ENCODE measurements around the gene PPP1R14B. TPM values are rescaled to one million over a fixed set of nuclear protein-coding genes. Genes with fewer than 3 reads are reported as not detected.
A peak's percentile ranks its signal among the peaks of the same experiment; 100 is the strongest.

Gene PPP1R14B
- total RNA-seq, 2 experiments from 2014 or later, result 285 to 287 TPM

DNA sequence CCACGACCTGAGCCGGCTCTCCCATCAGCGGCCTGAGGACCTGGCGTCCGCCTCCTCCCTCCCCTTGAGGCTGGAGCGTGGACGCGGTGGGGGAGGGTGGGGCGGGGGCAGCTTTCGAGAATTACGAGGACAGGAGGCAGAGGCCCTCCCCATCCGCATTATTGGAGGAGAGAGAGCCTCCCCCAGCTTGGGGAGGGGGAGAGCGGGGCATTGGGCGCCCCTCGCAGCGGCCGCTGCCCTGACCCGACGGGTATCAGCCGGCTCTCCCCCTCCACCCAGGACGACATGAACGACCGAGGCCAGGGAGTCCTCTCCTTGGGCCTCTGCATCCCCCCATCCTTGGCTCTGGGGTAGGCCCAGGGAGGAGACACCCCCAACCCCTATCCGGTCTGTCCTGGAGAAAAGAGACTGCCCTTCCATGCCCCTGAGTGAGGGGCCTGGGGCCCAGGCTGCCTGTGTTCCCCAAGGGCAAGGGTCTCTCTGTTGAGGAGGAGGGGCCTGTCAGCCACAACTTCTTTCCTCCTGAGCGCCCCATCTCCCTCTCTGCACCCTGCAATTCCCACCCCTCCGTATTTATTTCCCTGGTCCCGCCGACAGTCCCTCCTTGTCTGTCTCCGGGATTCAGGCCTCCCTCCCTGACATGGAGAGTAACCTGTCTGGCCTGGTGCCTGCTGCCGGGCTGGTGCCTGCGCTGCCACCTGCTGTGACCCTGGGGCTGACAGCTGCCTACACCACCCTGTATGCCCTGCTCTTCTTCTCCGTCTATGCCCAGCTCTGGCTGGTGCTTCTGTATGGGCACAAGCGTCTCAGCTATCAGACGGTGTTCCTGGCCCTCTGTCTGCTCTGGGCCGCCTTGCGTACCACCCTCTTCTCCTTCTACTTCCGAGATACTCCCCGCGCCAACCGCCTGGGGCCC is 39.4 kb upstream of the PPP1R14B start:
- H3K4me1 Mint-ChIP-seq (ENCODE audit: low read depth), result peaks cover 18% of the 10 kb centered on the region
- H3K4me3 Mint-ChIP-seq, result peak overlapping the region; percentile 80
- H3K36me3 Mint-ChIP-seq (ENCODE audit: low read depth), result peaks cover 6% of the 10 kb centered on the region
- no peaks in the 10 kb centered on the region for H3K9me3 Mint-ChIP-seq
- peak; percentile 17 for TF ChIP-seq CTCF (IDR thresholded peaks at IDR 0.05)
- peak overlapping the region; percentile 55 for H3K27ac Mint-ChIP-seq
- CTCF ChIA-PET, result interaction anchor here (1.7 to 8.1 kb wide), 2 partner anchors 14 to 17 kb away, joined by 5 to 77 read pairs; partner anchors contain the start of genes CATSPERZ and ESRRA
- H3K27me3 Mint-ChIP-seq, result peaks cover 9% of the 10 kb centered on the region
- peak; percentile 49 for DNase-seq
- intact Hi-C loops (cut with micrococcal nuclease), result no loop called here
- no peak for ATAC-seq
- POLR2A ChIA-PET, result interaction anchor here (1.7 to 4.7 kb wide), 3 partner anchors 9 to 19 kb away, joined by 6 to 47 read pairs (median 6); partner anchors contain the start of gene ESRRA

- Mint-ChIP-seq H3K9me3 (no peaks in the 10 kb centered on the region), H3K27me3 (no peaks in the 10 kb centered on the region), H3K36me3 (ENCODE audit: low read depth) (peaks cover 6% of the 10 kb centered on the region), H3K27ac (peak within 1 kb of the TSS; percentile 88), H3K4me3 (peak within 1 kb of the TSS; percentile 80), H3K4me1 (ENCODE audit: low read depth) (peaks cover 15% of the 10 kb centered on the region)
- peak; percentile 65 for ATAC-seq
- no peak for TF ChIP-seq CTCF (IDR thresholded peaks at IDR 0.05)
- ChIA-PET CTCF (interaction anchor here (0.8 to 8.1 kb wide), 6 partner anchors 13 to 81 kb away, joined by 3 to 77 read pairs (median 4); partner anchors contain the start of genes CATSPERZ, ESRRA, PRDX5 and TRMT112), POLR2A (interaction anchor here (1.0 to 4.7 kb wide), 11 partner anchors 9 to 99 kb away, joined by 3 to 47 read pairs (median 4); partner anchors contain the start of genes ESRRA, NUDT22, PRDX5 and STIP1)
- intact Hi-C loops (cut with micrococcal nuclease), result no loop called here
- DNase-seq, result peak; percentile 89
Observed at GRCh38 chr11:64284962-64285884, 38.5 kb upstream of the PPP1R14B start, which contains the start of gene GPR137. GPR137 (plus strand) TSS chr11:64285848; CDS start chr11:64286525, 677 bp downstream.

GRCh38 chr11:64284048-64284961 is 37.6 kb upstream of the PPP1R14B start, which contains the start of gene BAD:
BAD (minus strand) TSS chr11:64284665; CDS start chr11:64284368, 297 bp downstream.
- intact Hi-C loops (cut with micrococcal nuclease), result no loop called here
- Mint-ChIP-seq H3K36me3 (ENCODE audit: low read depth) (peaks cover 6% of the 10 kb centered on the region), H3K27me3 (no peaks in the 10 kb centered on the region), H3K27ac (peak within 1 kb of the TSS; percentile 88), H3K9me3 (no peaks in the 10 kb centered on the region), H3K4me1 (ENCODE audit: low read depth) (peaks cover 15% of the 10 kb centered on the region), H3K4me3 (peak within 1 kb of the TSS; percentile 80)
- CTCF ChIA-PET, result interaction anchor here (0.7 to 8.1 kb wide), 9 partner anchors 12 to 80 kb away, joined by 3 to 77 read pairs (median 4); partner anchors contain the start of genes CATSPERZ, ESRRA, PRDX5 and TRMT112
- DNase-seq (peak; percentile 95), ATAC-seq (peak; percentile 87)
- POLR2A ChIA-PET, result interaction anchor here (0.9 to 4.7 kb wide), 15 partner anchors 8 to 98 kb away, joined by 3 to 47 read pairs (median 4); partner anchors contain the start of genes CATSPERZ, ESRRA, NUDT22 and PRDX5
- no peak for TF ChIP-seq CTCF (IDR thresholded peaks at IDR 0.05)

DNA sequence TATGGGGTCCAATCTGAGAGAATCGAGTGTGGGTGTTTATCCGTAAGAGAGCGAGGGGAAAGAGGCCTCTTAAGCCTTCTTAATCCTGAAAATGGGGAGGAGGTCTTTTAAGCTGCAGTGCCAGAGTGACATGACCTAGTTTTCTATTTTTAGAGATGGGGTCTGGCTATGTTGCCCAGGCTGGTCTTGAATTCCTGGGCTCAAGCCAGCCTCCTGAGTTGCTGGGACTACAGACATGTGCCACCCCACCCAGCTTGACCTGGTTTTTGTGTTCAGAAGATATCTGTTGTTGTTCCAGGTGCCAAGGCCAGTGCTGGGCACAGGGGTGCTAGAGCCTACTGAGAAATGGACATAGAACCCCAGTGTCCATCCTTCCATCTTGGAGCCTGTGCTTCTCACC is 36.3 kb upstream of the PPP1R14B start:
- H3K27ac Mint-ChIP-seq, result no peak overlapping the region
- ATAC-seq (no peak), DNase-seq (no peak)
- peak overlapping the region; percentile 27 for H3K4me3 Mint-ChIP-seq
- no peaks in the 10 kb centered on the region for H3K9me3 Mint-ChIP-seq
- ChIA-PET CTCF (interaction anchor here (1.0 to 8.1 kb wide), 5 partner anchors 11 to 35 kb away, joined by 3 to 77 read pairs (median 3); partner anchors contain the start of genes CATSPERZ, ESRRA, PRDX5 and TRMT112), POLR2A (interaction anchor here (0.9 to 4.7 kb wide), 6 partner anchors 8 to 76 kb away, joined by 3 to 47 read pairs (median 4); partner anchors contain the start of genes CATSPERZ and FERMT3)
- no peak for TF ChIP-seq CTCF (IDR thresholded peaks at IDR 0.05)
- intact Hi-C loops (cut with micrococcal nuclease), result no loop called here
- peaks cover 15% of the 10 kb centered on the region for H3K4me1 Mint-ChIP-seq (ENCODE audit: low read depth)
- peaks cover 6% of the 10 kb centered on the region for H3K36me3 Mint-ChIP-seq (ENCODE audit: low read depth)
- H3K27me3 Mint-ChIP-seq, result no peaks in the 10 kb centered on the region

All from activated CD8-positive, alpha-beta T cell treated with anti-CD3 and anti-CD28 coated beads for 36 hours (primary cell).